BLaER1 (cell line): Measurements from ENCODE around the gene ORAI1.
"Not testable (repeated sequence)": the region's sequence is repeated elsewhere in the genome, so short reads cannot be mapped to it uniquely, and the experiment has no call there.

ENCODE experiments used
- H3K27ac ChIP-seq: shearing (Covaris generic); formaldehyde crosslinking; 2 replicates; pipeline ENCODE4 v1.8.1; 2022
- H3K27me3 ChIP-seq: shearing (Covaris generic); formaldehyde crosslinking; 2 replicates; pipeline ENCODE4 v1.8.1; 2022
- H3K36me3 ChIP-seq: shearing (Covaris generic); formaldehyde crosslinking; 2 replicates; pipeline ENCODE4 v1.8.1; 2022
- H3K4me1 ChIP-seq: shearing (Covaris generic); formaldehyde crosslinking; 2 replicates; pipeline ENCODE4 v1.8.1; 2022
- H3K4me2 ChIP-seq: shearing (Covaris generic); formaldehyde crosslinking; 2 replicates; pipeline ENCODE4 v1.8.1; 2022
- H3K4me3 ChIP-seq: shearing (Covaris generic); formaldehyde crosslinking; 2 replicates; pipeline ENCODE4 v1.8.1; 2022
- H3K9ac ChIP-seq: shearing (Covaris generic); formaldehyde crosslinking; 2 replicates; pipeline ENCODE4 v1.8.1; 2022
- H3K9me3 ChIP-seq: shearing (Covaris generic); formaldehyde crosslinking; 2 replicates; pipeline ENCODE4 v1.8.1; 2022
- H4K20me1 ChIP-seq: shearing (Covaris generic); formaldehyde crosslinking; 2 replicates; pipeline ENCODE4 v1.8.1; 2022
- Cebpa-rat ChIP-seq: shearing (Covaris generic); IDR thresholded peaks from 2 replicates; pipeline ENCODE4 v1.8.1; 2022

The ORAI1 gene

DNA sequence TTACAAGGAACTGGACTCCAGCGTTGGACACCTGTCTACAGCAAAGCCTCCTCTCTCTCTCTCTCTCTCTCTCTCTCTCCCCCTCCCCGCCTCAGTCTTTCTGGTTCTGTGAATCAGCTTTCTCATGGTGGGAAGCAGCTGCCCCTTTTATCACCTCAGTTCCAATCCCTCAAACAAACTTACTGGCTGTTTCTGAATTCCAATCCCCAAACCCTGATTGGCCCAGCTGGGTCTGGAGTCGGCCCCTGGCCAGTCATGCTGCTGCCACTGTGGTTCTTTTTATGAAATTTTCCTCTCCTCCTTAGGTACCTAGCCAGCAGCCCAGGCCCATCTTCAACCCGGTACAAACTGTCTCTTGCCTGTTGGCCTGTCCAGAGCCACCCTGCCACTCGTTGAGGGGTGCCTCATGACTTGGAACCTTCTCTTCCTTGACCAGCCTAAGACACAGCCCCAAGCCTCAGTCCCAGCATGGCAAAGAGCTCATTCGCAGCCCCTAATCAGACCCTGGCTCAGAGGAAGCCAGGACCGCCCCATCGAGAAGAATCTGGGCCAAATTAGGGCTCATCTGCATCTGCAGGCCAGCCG, 52.5 kb downstream of the ORAI1 start:
- Histone ChIP-seq H4K20me1 (no peaks in the 10 kb centered on the region), H3K36me3 (no peaks in the 10 kb centered on the region), H3K27ac (no peak overlapping the region), H3K27me3 (no peaks in the 10 kb centered on the region), H3K4me3 (no peak overlapping the region), H3K4me2 (no peak overlapping the region), H3K4me1 (0 out of 2 replicates have a peak, but pooled peaks cover 10% of the 10 kb centered on the region), H3K9me3 (no peaks in the 10 kb centered on the region), H3K9ac (no peak overlapping the region)
- no peak for TF ChIP-seq Cebpa-rat

DNA sequence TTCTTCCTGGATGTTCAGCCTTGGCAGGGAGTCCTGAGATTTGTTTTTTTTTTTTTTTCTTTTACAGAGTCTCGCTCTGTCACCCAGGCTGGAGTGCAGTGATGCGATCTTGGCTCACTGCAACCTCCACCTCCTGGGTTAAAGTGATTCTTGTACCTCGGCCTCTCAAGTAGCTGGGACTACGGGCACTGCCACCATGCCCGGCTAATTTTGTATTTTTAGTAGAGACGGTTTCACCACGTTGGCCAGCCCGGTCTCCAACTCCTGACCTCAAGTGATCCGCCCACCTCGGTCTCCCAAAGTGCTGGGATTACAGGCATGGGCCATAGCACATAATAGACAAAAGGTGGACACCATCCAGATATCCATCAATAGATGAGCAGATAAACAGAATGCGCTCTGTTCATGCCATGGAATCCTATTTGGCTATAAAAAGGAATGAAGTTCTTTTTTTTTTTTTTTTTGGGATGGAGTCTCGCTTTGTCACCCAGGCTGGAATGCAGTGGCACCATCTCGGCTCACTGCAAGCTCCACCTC, 53.4 kb downstream of the ORAI1 start:
- not testable (repeated sequence) for H3K27me3 ChIP-seq, H3K36me3 ChIP-seq, H3K4me3 ChIP-seq, H3K4me2 ChIP-seq, H3K9me3 ChIP-seq, H3K9ac ChIP-seq, H3K27ac ChIP-seq, H4K20me1 ChIP-seq
- peaks cover 13% of the 10 kb centered on the region for H3K4me1 ChIP-seq

DNA sequence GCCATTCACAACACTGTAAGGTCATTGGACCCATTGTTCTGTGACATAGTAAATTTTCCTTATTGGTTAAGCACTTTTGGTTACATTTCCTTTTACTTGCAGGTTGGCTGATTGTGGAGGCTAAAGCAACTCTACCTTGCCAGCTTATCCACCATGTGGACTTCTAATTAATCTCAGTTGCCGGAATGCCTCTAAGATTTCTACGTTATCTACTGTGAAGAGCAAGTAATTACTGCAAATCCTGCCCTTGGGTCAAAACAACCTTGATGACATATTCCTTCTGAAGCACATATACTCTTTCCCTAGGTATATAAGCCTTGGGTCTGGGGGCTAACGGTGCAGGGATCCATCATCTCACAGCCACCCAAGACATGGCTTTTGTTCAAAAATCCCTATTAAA, 62.6 kb downstream of the ORAI1 start:
- Histone ChIP-seq H3K27ac (no peak overlapping the region), H3K4me3 (no peak overlapping the region), H4K20me1 (no peaks in the 10 kb centered on the region), H3K27me3 (no peaks in the 10 kb centered on the region), H3K9ac (no peak overlapping the region), H3K4me2 (no peak overlapping the region), H3K4me1 (peaks cover 26% of the 10 kb centered on the region), H3K36me3 (no peaks in the 10 kb centered on the region), H3K9me3 (no peaks in the 10 kb centered on the region)
- TF ChIP-seq Cebpa-rat, result no peak

DNA sequence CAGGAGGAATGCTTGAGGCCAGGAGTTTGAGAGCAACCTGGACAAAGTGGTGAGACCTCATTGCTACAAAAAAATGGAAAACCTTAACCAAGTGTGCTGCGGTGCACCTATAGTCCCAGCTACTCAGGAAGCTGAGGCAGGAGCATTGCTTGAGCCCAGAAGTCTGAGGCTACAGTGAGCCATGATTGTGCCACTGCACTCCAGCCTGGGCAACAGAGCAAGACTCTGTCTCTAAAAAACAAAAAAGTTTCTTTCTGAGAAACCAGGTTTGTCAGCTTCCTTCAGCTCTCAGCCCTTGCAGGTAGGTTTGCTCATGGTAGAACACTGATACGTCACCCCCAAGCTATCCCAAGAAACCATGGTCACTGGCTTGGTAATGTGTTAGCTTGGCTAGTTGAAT, 63.1 kb downstream of the ORAI1 start:
- no peak overlapping the region for H3K4me2 ChIP-seq
- H3K36me3 ChIP-seq, result no peaks in the 10 kb centered on the region
- peaks cover 26% of the 10 kb centered on the region for H3K4me1 ChIP-seq
- H3K9me3 ChIP-seq, result no peaks in the 10 kb centered on the region
- no peak overlapping the region for H3K4me3 ChIP-seq
- no peak overlapping the region for H3K9ac ChIP-seq
- TF ChIP-seq Cebpa-rat, result no peak
- H4K20me1 ChIP-seq, result no peaks in the 10 kb centered on the region
- no peaks in the 10 kb centered on the region for H3K27me3 ChIP-seq
- no peak overlapping the region for H3K27ac ChIP-seq
